GM12801 (cell line): ENCODE measurements around the gene HRAS.

Experiments used
- CTCF ChIP-seq: IDR thresholded peaks from one replicate; pipeline ENCODE4 v1.5.1; 2011; ENCODE audit warnings: control low read depth; ENCODE audit not compliant: insufficient read length; ENCODE audit errors: extremely low read depth

The HRAS gene

GRCh38 chr11:521177-521688 lies 14.1 kb downstream of the HRAS start:
- TF ChIP-seq CTCF: no peak

DNA sequence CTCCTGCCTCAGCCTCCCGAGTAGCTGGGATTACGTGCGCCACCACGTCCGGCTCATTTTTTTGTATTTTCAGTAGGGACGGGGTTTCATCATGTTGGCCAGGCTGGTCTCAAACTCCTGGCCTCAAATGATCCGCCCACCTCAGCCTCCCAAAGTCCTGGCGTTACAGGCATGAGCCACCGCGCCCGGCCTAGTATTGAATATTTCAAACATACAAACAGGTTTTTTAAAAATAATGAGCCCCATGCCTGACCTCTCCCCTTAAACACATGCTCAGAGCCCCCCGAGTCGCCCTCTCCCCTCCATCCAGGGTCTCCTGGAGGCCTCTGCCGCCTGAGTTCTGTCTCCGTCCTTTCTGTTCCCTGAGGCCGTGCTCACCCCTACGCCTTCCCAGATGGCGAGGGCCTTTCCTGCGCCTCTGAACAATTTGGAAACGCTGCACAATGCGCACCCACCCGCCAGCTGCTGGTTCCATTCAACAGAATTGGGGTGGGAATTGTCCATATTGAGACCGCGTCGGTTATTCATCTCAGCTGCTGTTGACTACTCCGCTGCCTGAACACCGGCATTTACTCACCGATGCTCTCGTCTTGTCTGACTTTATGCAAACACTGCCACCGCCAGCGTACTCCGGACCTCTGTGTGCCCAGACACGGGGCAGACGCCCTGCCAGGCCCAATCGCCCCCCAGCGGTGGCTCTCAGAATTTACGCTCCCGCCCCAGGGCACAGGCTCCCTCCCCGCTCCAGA lies 14.8 kb downstream of the HRAS start:
- no peak for TF ChIP-seq CTCF

GRCh38 chr11:518463-519202 lies 16.7 kb downstream of the HRAS start:
- TF ChIP-seq CTCF: no peak

DNA sequence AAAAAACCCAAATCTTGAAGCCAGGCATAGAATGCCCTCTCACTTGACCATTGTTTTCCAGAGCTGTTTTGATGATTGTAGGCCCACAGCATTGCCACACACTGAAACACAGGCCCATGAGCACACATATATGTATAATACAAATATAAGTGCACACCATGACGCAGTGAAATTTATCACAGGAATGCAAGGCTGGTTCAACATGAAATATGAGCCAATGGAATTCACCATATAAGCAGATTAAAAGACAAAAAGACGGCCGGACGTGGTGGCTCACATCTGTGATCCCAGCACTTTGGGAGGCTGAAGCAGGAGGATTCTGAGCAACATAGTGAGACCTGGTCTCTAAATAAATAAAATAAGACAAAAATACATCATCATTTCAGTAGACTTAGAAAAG lies 19.0 kb downstream of the HRAS start:
- TF ChIP-seq CTCF: no peak

GRCh38 chr11:515131-515530 lies 20.2 kb downstream of the HRAS start:
- TF ChIP-seq CTCF: no peak

GRCh38 chr11:514606-515005 lies 20.8 kb downstream of the HRAS start:
- TF ChIP-seq CTCF: no peak

DNA sequence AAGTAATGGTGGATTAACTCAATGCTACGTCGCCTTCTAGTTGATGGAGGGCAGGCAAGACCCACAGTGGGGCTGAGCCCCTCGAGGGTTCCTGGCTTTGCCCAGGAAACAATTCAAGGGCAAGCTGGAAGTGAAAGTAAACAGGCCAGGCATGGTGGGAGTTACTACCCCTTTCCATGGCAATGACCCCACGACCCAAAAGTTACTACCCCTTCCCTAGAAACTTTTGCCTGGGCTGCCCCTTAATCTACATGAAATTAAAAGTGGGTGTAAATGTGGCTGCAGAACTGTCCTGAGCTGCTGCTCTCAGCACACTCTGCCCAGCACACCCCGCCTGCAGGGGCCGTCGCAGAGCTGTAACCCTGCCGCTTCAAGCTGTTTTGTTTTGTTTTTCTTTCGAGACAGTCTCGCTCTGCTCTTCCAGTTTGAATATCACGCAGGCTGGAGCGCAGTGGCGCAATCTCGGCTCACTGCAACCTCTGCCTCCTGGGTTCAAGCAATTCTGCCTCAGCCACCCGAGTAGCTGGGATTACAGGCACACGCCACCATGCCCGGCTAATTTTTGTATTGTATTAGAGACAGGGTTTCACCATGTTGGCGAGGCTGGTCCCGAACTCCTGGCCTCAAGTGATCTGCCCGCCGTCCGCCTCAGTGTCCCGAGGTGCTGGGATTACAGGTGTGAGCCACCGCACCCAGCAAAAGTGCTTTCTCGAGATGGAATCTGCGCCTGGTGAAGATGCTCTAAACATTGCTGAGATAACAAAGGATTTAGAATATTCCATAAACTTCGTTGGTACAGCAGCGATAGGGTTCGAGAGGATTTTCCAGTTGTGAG lies 22.4 kb downstream of the HRAS start:
- no peak for TF ChIP-seq CTCF
